Sigmoid colon (tissue), 4 donors: ENCODE data around the gene TRIM14.

Experiments
- CTCF ChIP-seq, 4 experiments: fragments of 450-650 bp in 3 of 4; fragments of 200-600 bp in 1 of 4; IDR thresholded peaks; one replicate each; pipeline ENCODE4 v1.5.1; 2016 to 2019; ENCODE audit warnings: antibody characterized with exemption in 4 of 4, mild to moderate bottlenecking in 3 of 4, moderate library complexity in 2 of 4
- EP300 ChIP-seq, 4 donors: sonication (generic); formaldehyde crosslinking; IDR thresholded peaks; one replicate each; pipeline ENCODE4 v1.6.1; 2017; ENCODE audit warnings: antibody characterized with exemption in 4 of 4
- POLR2A ChIP-seq, 2 donors: fragments of 450-650 bp; IDR thresholded peaks; one replicate each; pipeline ENCODE4 v1.6.1; 2016; ENCODE audit warnings: antibody characterized with exemption in 2 of 2, mild to moderate bottlenecking in 2 of 2, moderate library complexity in 2 of 2
- POLR2AphosphoS5 ChIP-seq, 4 donors: sonication (generic); formaldehyde crosslinking; IDR thresholded peaks; one replicate each; pipeline ENCODE4 v1.6.1; 2017; ENCODE audit warnings: antibody characterized with exemption in 4 of 4

GRCh38 chr9:98154678-98155077 lies 35.7 kb upstream of the TRIM14 start:
- TF ChIP-seq CTCF (IDR thresholded peaks at IDR 0.05) (no peak), POLR2A (IDR thresholded peaks at IDR 0.05) (no peak), EP300 (IDR thresholded peaks at IDR 0.05) (no peak), POLR2AphosphoS5 (IDR thresholded peaks at IDR 0.05) (no peak)
